Aorta (tissue), 5 donors: ENCODE data around the gene PCBD1. TPM values are rescaled to one million over a fixed set of nuclear protein-coding genes. Genes with fewer than 3 reads are reported as not detected.
A peak's percentile ranks its signal among the peaks of the same experiment; 100 is the strongest.
"Not testable (repeated sequence)": the region's sequence is repeated elsewhere in the genome, so short reads cannot be mapped to it uniquely, and the experiment has no call there.

Experiments used
- ATAC-seq: fragments of 200-7000 bp; cut with Tn5 transposase; one replicate; pipeline ENCODE4 v1.9.1; 2022; ENCODE audit warnings: moderate library complexity; ENCODE audit not compliant: low FRiP score
- DNase-seq, 2 donors: peaks; one replicate each; pipeline ENCODE4 v3.0.0-alpha.2; 2020
- H3K27ac ChIP-seq, 2 donors: one replicate each; pipeline ENCODE4 v1.5.1; 2013; ENCODE audit warnings: low read length in 2 of 2, mild to moderate bottlenecking in 2 of 2, moderate library complexity in 2 of 2, control low read depth in 1 of 2, inconsistent platforms in 1 of 2, low read depth in 1 of 2
- H3K27me3 ChIP-seq, 2 donors: one replicate each; pipeline ENCODE4 v1.6.1; 2013; ENCODE audit warnings: control low read depth in 1 of 2, low read length in 1 of 2, mild to moderate bottlenecking in 1 of 2, moderate library complexity in 1 of 2; ENCODE audit not compliant: insufficient read depth in 2 of 2, control insufficient read depth in 1 of 2
- H3K36me3 ChIP-seq, 2 donors: one replicate each; pipeline ENCODE4 v1.6.1; 2013; ENCODE audit warnings: control low read depth in 1 of 2, low read length in 1 of 2, mild to moderate bottlenecking in 1 of 2; ENCODE audit not compliant: insufficient read depth in 2 of 2, control insufficient read depth in 1 of 2
- H3K4me1 ChIP-seq, 2 donors: one replicate each; pipeline ENCODE4 v1.6.1; 2013; ENCODE audit warnings: low read length in 2 of 2, control low read depth in 1 of 2, mild to moderate bottlenecking in 1 of 2, moderate library complexity in 1 of 2; ENCODE audit not compliant: insufficient read depth in 2 of 2, control insufficient read depth in 1 of 2
- H3K4me3 ChIP-seq, 2 donors: one replicate each; pipeline ENCODE4 v1.5.1; 2013; ENCODE audit warnings: low read length in 2 of 2, control low read depth in 1 of 2, mild to moderate bottlenecking in 1 of 2
- H3K9me3 ChIP-seq: one replicate; pipeline ENCODE4 v1.6.1; 2013; ENCODE audit warnings: mild to moderate bottlenecking, low read length; ENCODE audit not compliant: control insufficient read depth
- WGBS, 2 donors: extraction: QIAGEN DNeasy Blood & Tissue Kit; methylation state at CpG; one replicate each; pipeline ENCODE4 v1.1.7; 2013; 5-methylcytosine and 5-hydroxymethylcytosine counted together
- intact Hi-C, 2 donors: fragments of 100-400 bp; cut with DNase I; formaldehyde crosslinking; loops; one replicate each; pipeline versions ENCODE4 v1.14.2 to v1.15.0; 2022
- polyA plus RNA-seq, 2 donors: library from polyadenylated mRNA; stranded (reverse); fragments of 200-250 nt; gene quantifications; one replicate each; pipeline ENCODE4 v1.2.3, GENCODE V29; 2013
- total RNA-seq, 2 donors: library from RNA; stranded (reverse); fragmentation: NEBNext Ultra II Directional; extraction: Animal tissue kit (Norgen Biotek cat#: 25700); gene quantifications; one replicate each; pipeline ENCODE4 v1.2.1, GENCODE V29; 2021
- donor health status: healthy with polysubstance abuse.
- donor health status: Bipolar disorder and iron deficiency.
- donor health status: DM: no; HTN: no; CAD: no.
- donor health status: DM: no; HTN: no; CAD: no.
- donor health status: DM: yes; HTN: yes; CAD: no.

Gene PCBD1
- total and polyA plus RNA-seq, 4 donors = 46.0 to 84.3 (median 57.4) TPM

- Histone ChIP-seq H3K4me3 (no peak overlapping the region), H3K4me1 (no peaks in the 10 kb centered on the region), H3K36me3 (peaks cover 1 to 9% of the 10 kb centered on the region in 2 donors), H3K27me3 (no peaks in the 10 kb centered on the region), H3K27ac (no peak overlapping the region), H3K9me3 (no peaks in the 10 kb centered on the region)
- DNase-seq (no peak), ATAC-seq (no peak)
- intact Hi-C loops = no loop called here
Measured at GRCh38 chr10:70863470-70864160, 24.8 kb downstream of the PCBD1 start.

GRCh38 chr10:70861495-70862197 lies 26.7 kb downstream of the PCBD1 start:
- 96 to 98% methylated on average over 32 to 42 of the region's 42 CpGs for WGBS, 2 donors
- H3K4me3 ChIP-seq, H3K4me1 ChIP-seq, ATAC-seq, H3K9me3 ChIP-seq, H3K36me3 ChIP-seq, intact Hi-C loops, H3K27me3 ChIP-seq, H3K27ac ChIP-seq, DNase-seq: not testable (repeated sequence)

GRCh38 chr10:70858759-70859158 lies 29.6 kb downstream of the PCBD1 start:
- 82 to 92% methylated on average over 5 of the region's 5 CpGs for WGBS, 2 donors
- no peak for ATAC-seq
- intact Hi-C loops = no loop called here
- H3K27me3 ChIP-seq = no peaks in the 10 kb centered on the region
- H3K9me3 ChIP-seq = no peaks in the 10 kb centered on the region
- H3K4me1 ChIP-seq = no peaks in the 10 kb centered on the region
- H3K36me3 ChIP-seq = peaks cover 4 to 5% of the 10 kb centered on the region in 2 donors
- DNase-seq = no peak
- H3K27ac ChIP-seq = no peak overlapping the region
- H3K4me3 ChIP-seq = no peak overlapping the region

- H3K36me3 ChIP-seq = peaks cover 5 to 6% of the 10 kb centered on the region in 2 donors
Measured at GRCh38 chr10:70856454-70856853, 31.9 kb downstream of the PCBD1 start.

GRCh38 chr10:70853457-70853856 lies 34.9 kb downstream of the PCBD1 start:
- ATAC-seq (no peak), DNase-seq (no peak)
- WGBS, 2 donors = 98 to 100% methylated on average over 1 of the region's 1 CpG
- Histone ChIP-seq H3K9me3 (no peaks in the 10 kb centered on the region), H3K4me1 (no peaks in the 10 kb centered on the region), H3K27me3 (no peaks in the 10 kb centered on the region), H3K27ac (no peak overlapping the region), H3K4me3 (no peak overlapping the region), H3K36me3 (peaks cover 2 to 6% of the 10 kb centered on the region in 2 donors)
- intact Hi-C loops = no loop called here

More at GRCh38 chr10:70856454-70856853, 31.9 kb downstream of the PCBD1 start:
- Histone ChIP-seq H3K9me3 (no peaks in the 10 kb centered on the region), H3K27ac (no peak overlapping the region), H3K4me1 (no peaks in the 10 kb centered on the region), H3K27me3 (no peaks in the 10 kb centered on the region), H3K4me3 (no peak overlapping the region)
- intact Hi-C loops = no loop called here
- 62 to 71% methylated on average over 2 of the region's 2 CpGs for WGBS, 2 donors
- no peak for DNase-seq
- no peak for ATAC-seq

- DNase-seq (no peak), ATAC-seq (no peak)
- intact Hi-C loops = no loop called here
- H3K4me3 ChIP-seq = no peak overlapping the region
- no peak overlapping the region for H3K27ac ChIP-seq
- WGBS, 2 donors = 93 to 95% methylated on average over 4 of the region's 4 CpGs
- no peaks in the 10 kb centered on the region for H3K4me1 ChIP-seq
- H3K36me3 ChIP-seq = peaks cover 2 to 6% of the 10 kb centered on the region in 2 donors
- H3K9me3 ChIP-seq = no peaks in the 10 kb centered on the region
- H3K27me3 ChIP-seq = no peaks in the 10 kb centered on the region
Measured at GRCh38 chr10:70853038-70853437, 35.3 kb downstream of the PCBD1 start.

GRCh38 chr10:70851597-70852475 lies 36.5 kb downstream of the PCBD1 start:
- intact Hi-C loops = no loop called here
- Histone ChIP-seq H3K27me3 (no peaks in the 10 kb centered on the region), H3K9me3 (no peaks in the 10 kb centered on the region), H3K4me3 (no peak overlapping the region), H3K27ac (no peak overlapping the region), H3K4me1 (no peaks in the 10 kb centered on the region), H3K36me3 (peaks cover 2 to 4% of the 10 kb centered on the region in 2 donors)
- no peak for ATAC-seq
- 87 to 92% methylated on average over 5 of the region's 5 CpGs for WGBS, 2 donors
- DNase-seq = no peak

GRCh38 chr10:70850097-70850496 lies 38.3 kb downstream of the PCBD1 start:
- no peak for ATAC-seq
- intact Hi-C loops = no loop called here
- Histone ChIP-seq H3K27ac (no peak overlapping the region), H3K27me3 (no peaks in the 10 kb centered on the region), H3K36me3 (peaks cover 4 to 8% of the 10 kb centered on the region in 2 donors), H3K9me3 (no peaks in the 10 kb centered on the region), H3K4me3 (no peak overlapping the region), H3K4me1 (no peaks in the 10 kb centered on the region)
- 22 to 28% methylated on average over 3 of the region's 3 CpGs for WGBS, 2 donors
- DNase-seq = peak in 1 of 2 donors; percentile 48
